ENCODE data around the gene RAP1A.
"Not testable (repeated sequence)": the region's sequence is repeated elsewhere in the genome, so short reads cannot be mapped to it uniquely, and the experiment has no call there.

The RAP1A gene

GRCh38 chr1:111598544-111598943 lies 21.0 kb upstream of the RAP1A start:
- DNase-seq: peak; percentile 68

GRCh38 chr1:111599781-111600693 lies 19.6 kb upstream of the RAP1A start:
- peak; percentile 69 for DNase-seq

- no peak for DNase-seq
These were observed 18.7 kb upstream of the RAP1A start for GRCh38 chr1:111600886-111601386.

GRCh38 chr1:111602302-111602701 lies 17.3 kb upstream of the RAP1A start:
- no peak for DNase-seq

GRCh38 chr1:111602974-111603373 lies 16.6 kb upstream of the RAP1A start:
- DNase-seq: peak; percentile 74

GRCh38 chr1:111603979-111604378 lies 15.6 kb upstream of the RAP1A start:
- DNase-seq: peak; percentile 89

- no peak for DNase-seq
These were observed 14.7 kb upstream of the RAP1A start for GRCh38 chr1:111604931-111605330.

GRCh38 chr1:111605576-111605975 lies 14.0 kb upstream of the RAP1A start:
- DNase-seq: no peak

GRCh38 chr1:111606457-111607215 lies 13.0 kb upstream of the RAP1A start:
- not testable (repeated sequence) for DNase-seq

GRCh38 chr1:111608528-111608927 lies 11.1 kb upstream of the RAP1A start:
- not testable (repeated sequence) for DNase-seq

GRCh38 chr1:111611986-111612385 lies 7.6 kb upstream of the RAP1A start:
- no peak for DNase-seq

- DNase-seq: peak; percentile 80
These were observed 3.5 kb upstream of the RAP1A start for GRCh38 chr1:111615870-111616715.

GRCh38 chr1:111618081-111618480 lies 1.5 kb upstream of the RAP1A start:
- no peak for DNase-seq

GRCh38 chr1:111618961-111619634 lies 491 bp upstream of the RAP1A start:
- no peak for DNase-seq

- DNase-seq: no peak
These were observed 917 bp downstream of the RAP1A start for GRCh38 chr1:111620441-111620971.

GRCh38 chr1:111621050-111621449 lies 1.5 kb downstream of the RAP1A start:
- peak; percentile 71 for DNase-seq

- DNase-seq: no peak
These were observed 2.6 kb downstream of the RAP1A start for GRCh38 chr1:111622166-111622565.

GRCh38 chr1:111624382-111624781 lies 4.8 kb downstream of the RAP1A start:
- DNase-seq: no peak

- DNase-seq: no peak
These were observed 5.7 kb downstream of the RAP1A start for GRCh38 chr1:111625276-111625675.

GRCh38 chr1:111628153-111628552 lies 8.6 kb downstream of the RAP1A start:
- no peak for DNase-seq

- no peak for DNase-seq
These were observed 9.8 kb downstream of the RAP1A start for GRCh38 chr1:111629190-111629954.
